SU-DHL-6 (cell line): ENCODE measurements around the gene COMT.
"Not testable (repeated sequence)": the region's sequence is repeated elsewhere in the genome, so short reads cannot be mapped to it uniquely, and the experiment has no call there.

Experiments used
- H2AFZ ChIP-seq: fragments of 200-600 bp; sonication (generic); 2 replicates; pipeline ENCODE4 v1.6.1; 2014; ENCODE audit warnings: low read depth, mild to moderate bottlenecking, moderate library complexity, mixed read lengths, antibody characterized with exemption, low read length; ENCODE audit not compliant: severe bottlenecking
- H3F3A ChIP-seq: fragments of 200-600 bp; shearing (Covaris generic); 2 replicates; pipeline ENCODE4 v1.6.0; 2016; ENCODE audit warnings: antibody characterized with exemption, mild to moderate bottlenecking; ENCODE audit not compliant: insufficient read depth
- H3K27ac ChIP-seq: fragments of 200-600 bp; sonication (generic); 2 replicates; pipeline ENCODE4 v1.5.1; 2016; ENCODE audit warnings: low read depth, mild to moderate bottlenecking, low read length, moderate library complexity, mixed read lengths
- H3K27me3 ChIP-seq: fragments of 200-600 bp; sonication (generic), shearing (Covaris generic); 2 replicates; pipeline ENCODE4 v1.6.0; 2014; ENCODE audit warnings: mild to moderate bottlenecking, low read length
- H3K36me3 ChIP-seq: fragments of 200-600 bp; sonication (generic); 2 replicates; pipeline ENCODE4 v1.6.1; 2014; ENCODE audit warnings: mild to moderate bottlenecking, low read length, mixed read lengths
- H3K4me2 ChIP-seq: fragments of 300-600, 200-600 bp; shearing (Covaris generic), sonication (generic); 2 replicates; pipeline ENCODE4 v1.6.0; 2014; ENCODE audit warnings: low read length, low read depth, mild to moderate bottlenecking; ENCODE audit not compliant: poor library complexity, severe bottlenecking
- H3K4me3 ChIP-seq: fragments of 200-600 bp; sonication (generic); 2 replicates; pipeline ENCODE4 v1.5.1; 2014; ENCODE audit warnings: antibody characterized with exemption, low read length, mild to moderate bottlenecking, mixed read lengths; ENCODE audit not compliant: insufficient read depth, poor library complexity, severe bottlenecking
- H3K79me2 ChIP-seq: fragments of 200-600 bp; sonication (generic); 2 replicates; pipeline ENCODE4 v1.6.1; 2014; ENCODE audit warnings: mild to moderate bottlenecking, low read length, moderate library complexity; ENCODE audit not compliant: insufficient read depth
- H3K9ac ChIP-seq: fragments of 200-600 bp; sonication (generic); 2 replicates; pipeline ENCODE4 v1.7.0; 2014; ENCODE audit warnings: mild to moderate bottlenecking, low read length
- H3K9me2 ChIP-seq: fragments of 200-600 bp; sonication (generic); replicated peaks from 2 replicates; pipeline ENCODE4 v1.6.1; 2014; ENCODE audit warnings: low read length; ENCODE audit not compliant: insufficient read depth
- H3K9me3 ChIP-seq: fragments of 200-600 bp; sonication (generic); 2 replicates; pipeline ENCODE4 v1.6.1; 2014; ENCODE audit warnings: low read length, mixed read lengths; ENCODE audit not compliant: insufficient read depth
- H4K20me1 ChIP-seq: fragments of 200-600 bp; sonication (generic); 2 replicates; pipeline ENCODE4 v1.6.1; 2014; ENCODE audit warnings: low read depth, mild to moderate bottlenecking, antibody characterized with exemption, low read length, moderate library complexity, mixed read lengths
- EZH2phosphoT487 ChIP-seq: fragments of 200-600 bp; sonication (generic), shearing (Covaris generic); conservative IDR thresholded peaks from 2 replicates; pipeline ENCODE4 v1.6.1; 2018; ENCODE audit warnings: mild to moderate bottlenecking, antibody characterized with exemption, low read length, moderate library complexity, mixed read lengths
- TF ChIP-seq, protein P1 (sequence below): fragments of 200-600 bp; sonication (generic); IDR thresholded peaks from one replicate; pipeline ENCODE4 v1.5.1; 2017; ENCODE audit warnings: antibody characterized with exemption, mild to moderate bottlenecking, low read length, moderate library complexity; ENCODE audit not compliant: insufficient read depth, poor library complexity, severe bottlenecking

The COMT gene

DNA sequence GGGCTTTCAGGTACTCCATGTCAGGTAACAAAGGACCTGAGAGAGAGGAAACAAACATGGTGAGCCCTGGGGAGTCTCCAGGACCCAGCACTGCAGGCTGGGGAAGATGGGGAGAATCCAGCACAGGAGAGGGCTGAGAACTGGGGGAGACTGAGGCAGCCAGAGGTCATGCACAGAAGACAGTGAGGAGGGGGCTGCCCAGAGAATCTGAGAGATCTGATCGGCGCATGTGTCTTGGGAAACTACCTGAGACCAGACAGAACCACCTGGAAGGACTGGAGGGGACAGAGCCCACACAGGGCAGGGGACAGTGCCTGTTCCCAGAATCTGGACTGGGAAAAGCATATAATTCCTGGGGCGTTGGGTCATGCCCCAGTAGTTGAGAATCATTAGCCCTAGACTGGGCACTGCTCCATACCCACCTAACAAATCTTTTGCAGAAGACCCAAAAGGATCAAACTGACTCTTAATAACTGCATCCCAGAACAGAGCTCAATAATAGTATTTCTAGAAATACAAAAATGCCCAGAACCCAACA is 20.0 kb upstream of the COMT start:
- Histone ChIP-seq H3K27me3 (no peaks in the 10 kb centered on the region), H3K9ac (no peak overlapping the region), H3K79me2 (no peaks in the 10 kb centered on the region), H3K4me3 (no peak overlapping the region), H3K4me2 (no peak overlapping the region), H3F3A (no peaks in the 10 kb centered on the region), H3K27ac (no peak overlapping the region), H4K20me1 (no peaks in the 10 kb centered on the region), H2AFZ (no peak overlapping the region), H3K9me2 (no peaks in the 10 kb centered on the region), H3K36me3 (no peaks in the 10 kb centered on the region), H3K9me3 (no peaks in the 10 kb centered on the region)
- TF ChIP-seq, protein P1, sequence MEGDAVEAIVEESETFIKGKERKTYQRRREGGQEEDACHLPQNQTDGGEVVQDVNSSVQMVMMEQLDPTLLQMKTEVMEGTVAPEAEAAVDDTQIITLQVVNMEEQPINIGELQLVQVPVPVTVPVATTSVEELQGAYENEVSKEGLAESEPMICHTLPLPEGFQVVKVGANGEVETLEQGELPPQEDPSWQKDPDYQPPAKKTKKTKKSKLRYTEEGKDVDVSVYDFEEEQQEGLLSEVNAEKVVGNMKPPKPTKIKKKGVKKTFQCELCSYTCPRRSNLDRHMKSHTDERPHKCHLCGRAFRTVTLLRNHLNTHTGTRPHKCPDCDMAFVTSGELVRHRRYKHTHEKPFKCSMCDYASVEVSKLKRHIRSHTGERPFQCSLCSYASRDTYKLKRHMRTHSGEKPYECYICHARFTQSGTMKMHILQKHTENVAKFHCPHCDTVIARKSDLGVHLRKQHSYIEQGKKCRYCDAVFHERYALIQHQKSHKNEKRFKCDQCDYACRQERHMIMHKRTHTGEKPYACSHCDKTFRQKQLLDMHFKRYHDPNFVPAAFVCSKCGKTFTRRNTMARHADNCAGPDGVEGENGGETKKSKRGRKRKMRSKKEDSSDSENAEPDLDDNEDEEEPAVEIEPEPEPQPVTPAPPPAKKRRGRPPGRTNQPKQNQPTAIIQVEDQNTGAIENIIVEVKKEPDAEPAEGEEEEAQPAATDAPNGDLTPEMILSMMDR, result no peak
- no peak for TF ChIP-seq EZH2phosphoT487

DNA sequence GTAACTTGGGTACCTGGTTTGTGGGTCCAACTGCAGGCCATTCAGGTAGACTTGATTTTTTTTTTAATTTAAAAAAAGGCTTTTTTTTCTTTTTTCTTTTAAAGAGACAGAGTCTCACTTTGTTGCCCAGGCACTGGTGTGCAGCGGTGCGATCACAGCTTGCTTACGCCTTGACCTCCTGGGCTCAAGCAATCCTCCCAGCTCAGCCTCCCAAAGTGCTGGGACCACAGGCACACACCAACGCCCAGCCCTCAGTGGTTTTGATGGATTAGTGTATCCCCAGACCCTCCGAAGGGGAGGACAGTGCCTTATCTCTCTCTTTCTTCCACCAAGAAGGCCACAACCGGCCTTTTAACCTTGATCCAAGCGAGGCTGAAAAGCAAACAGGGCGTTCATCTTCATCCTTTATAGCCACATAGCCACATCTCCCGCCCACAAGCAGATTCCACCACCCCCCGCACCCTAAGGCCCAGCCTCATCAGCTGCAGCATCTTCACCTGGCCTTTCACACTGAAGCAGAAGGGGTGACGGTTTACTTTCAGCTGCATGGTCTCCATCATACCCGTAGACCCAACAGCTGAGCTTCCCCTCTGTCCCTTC is 17.6 kb upstream of the COMT start:
- Histone ChIP-seq H3K9me3 (no peaks in the 10 kb centered on the region), H3K79me2 (no peaks in the 10 kb centered on the region), H3K4me2 (no peak overlapping the region), H3K27ac (no peak overlapping the region), H3K9ac (no peak overlapping the region), H4K20me1 (no peaks in the 10 kb centered on the region), H3F3A (no peaks in the 10 kb centered on the region), H3K9me2 (no peaks in the 10 kb centered on the region), H3K4me3 (no peak overlapping the region), H3K36me3 (no peaks in the 10 kb centered on the region), H2AFZ (no peak overlapping the region), H3K27me3 (no peaks in the 10 kb centered on the region)
- TF ChIP-seq, protein P1, result no peak
- no peak for TF ChIP-seq EZH2phosphoT487

DNA sequence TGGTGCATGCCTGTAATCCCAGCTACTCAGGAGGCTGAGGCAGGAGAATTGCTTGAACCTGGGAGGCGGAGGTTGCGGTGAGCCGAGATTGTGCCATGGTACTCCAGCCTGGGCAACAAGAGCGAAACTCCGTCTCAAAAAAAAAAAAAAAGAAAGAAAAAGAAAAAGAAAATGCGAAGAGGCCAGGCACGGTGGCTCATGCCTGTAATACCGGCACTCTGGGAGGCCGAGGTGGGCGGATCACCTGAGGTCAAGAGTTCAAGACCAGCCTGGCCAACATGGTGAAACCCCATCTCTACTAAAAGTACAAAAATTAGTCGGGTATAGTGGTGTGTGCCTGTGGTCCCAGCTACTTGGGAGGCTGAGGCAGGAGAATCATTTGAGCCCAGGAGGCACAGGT is 15.5 kb upstream of the COMT start:
- H3K4me2 ChIP-seq, H3F3A ChIP-seq, H3K9ac ChIP-seq, H3K79me2 ChIP-seq, H4K20me1 ChIP-seq, H3K27me3 ChIP-seq, H2AFZ ChIP-seq, H3K36me3 ChIP-seq, H3K9me2 ChIP-seq, H3K9me3 ChIP-seq, H3K27ac ChIP-seq, H3K4me3 ChIP-seq: not testable (repeated sequence)

DNA sequence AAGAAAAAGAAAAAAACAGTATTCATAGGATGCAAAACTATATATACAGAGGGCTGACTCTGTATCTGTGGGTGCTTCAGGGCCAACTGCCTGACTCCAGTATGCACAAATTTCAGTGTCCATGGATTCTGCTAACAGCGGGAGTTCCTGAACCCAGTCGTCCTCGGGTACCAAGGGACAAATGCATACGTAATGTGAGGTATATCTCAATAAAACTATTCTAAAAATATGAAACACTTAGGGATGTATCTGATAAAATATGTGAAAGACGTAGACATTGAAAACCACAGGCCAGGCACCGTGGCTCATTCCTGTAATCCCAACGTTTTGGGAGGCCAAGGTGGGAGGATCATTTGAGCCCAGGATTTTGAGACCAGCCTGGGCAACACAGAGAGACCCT is 13.9 kb upstream of the COMT start:
- no peaks in the 10 kb centered on the region for H3K36me3 ChIP-seq
- H3K27ac ChIP-seq, result no peak overlapping the region
- H3K9ac ChIP-seq, result no peak overlapping the region
- H2AFZ ChIP-seq, result no peak overlapping the region
- no peaks in the 10 kb centered on the region for H3K27me3 ChIP-seq
- no peak overlapping the region for H3K4me3 ChIP-seq
- H3K79me2 ChIP-seq, result no peaks in the 10 kb centered on the region
- no peaks in the 10 kb centered on the region for H4K20me1 ChIP-seq
- H3F3A ChIP-seq, result no peaks in the 10 kb centered on the region
- TF ChIP-seq, protein P1, result no peak
- no peak for TF ChIP-seq EZH2phosphoT487
- no peak overlapping the region for H3K4me2 ChIP-seq
- H3K9me2 ChIP-seq, result no peaks in the 10 kb centered on the region
- no peaks in the 10 kb centered on the region for H3K9me3 ChIP-seq
